ENCODE results near the gene MUC5B. TPM values are rescaled to one million over a fixed set of nuclear protein-coding genes. Genes with fewer than 3 reads are reported as not detected.

The MUC5B gene
- total RNA-seq, 1 experiment from 2014 or later: not detected

DNA sequence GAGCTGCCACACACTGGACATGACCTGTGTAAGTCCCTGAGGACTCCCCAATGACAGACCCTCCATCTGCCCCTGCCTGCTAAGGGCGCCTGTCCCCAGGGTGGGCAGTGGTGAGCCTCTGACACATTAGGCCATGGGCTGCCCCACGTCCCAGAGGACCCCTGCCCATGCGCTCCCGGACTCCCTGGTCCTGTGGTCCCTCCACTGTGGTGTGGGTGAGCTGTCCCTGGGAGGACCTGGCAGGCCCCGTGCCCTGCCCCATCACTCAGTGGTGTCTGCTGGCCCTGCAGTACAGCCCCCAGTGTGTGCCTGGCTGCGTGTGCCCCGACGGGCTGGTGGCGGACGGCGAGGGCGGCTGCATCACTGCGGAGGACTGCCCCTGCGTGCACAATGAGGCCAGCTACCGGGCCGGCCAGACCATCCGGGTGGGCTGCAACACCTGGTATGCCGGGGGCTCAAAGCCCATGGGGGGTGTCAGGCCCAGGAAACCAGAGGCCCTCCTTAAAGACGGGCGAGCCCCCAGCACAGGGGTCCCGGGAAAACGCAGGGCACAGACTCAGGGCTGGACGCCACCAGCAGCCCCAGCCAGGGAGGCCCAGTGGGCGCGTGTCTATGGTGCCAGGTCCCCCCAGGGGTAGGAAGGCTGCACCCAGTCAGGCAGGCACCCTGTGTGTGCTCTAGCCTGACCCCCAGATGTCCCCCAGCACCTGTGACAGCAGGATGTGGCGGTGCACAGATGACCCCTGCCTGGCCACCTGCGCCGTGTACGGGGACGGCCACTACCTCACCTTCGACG is 46.4 kb upstream of the MUC5B start:
- intact Hi-C loops (cut with micrococcal nuclease): no loop called here
- CTCF ChIA-PET: no interaction called here
- Mint-ChIP-seq H3K36me3 (ENCODE audit: insufficient read depth, unreplicated experiment) (peaks cover 6% of the 10 kb centered on the region), H3K4me1 (ENCODE audit: insufficient read depth, unreplicated experiment) (no peaks in the 10 kb centered on the region), H3K27me3 (ENCODE audit: insufficient read depth, unreplicated experiment) (no peaks in the 10 kb centered on the region), H3K4me3 (ENCODE audit: unreplicated experiment) (no peak overlapping the region), H3K27ac (ENCODE audit: low read depth, unreplicated experiment) (no peak overlapping the region), H3K9me3 (ENCODE audit: unreplicated experiment) (peaks cover 10% of the 10 kb centered on the region)
- no peak for DNase-seq (ENCODE audit: unreplicated experiment)
- TF ChIP-seq, protein P1, sequence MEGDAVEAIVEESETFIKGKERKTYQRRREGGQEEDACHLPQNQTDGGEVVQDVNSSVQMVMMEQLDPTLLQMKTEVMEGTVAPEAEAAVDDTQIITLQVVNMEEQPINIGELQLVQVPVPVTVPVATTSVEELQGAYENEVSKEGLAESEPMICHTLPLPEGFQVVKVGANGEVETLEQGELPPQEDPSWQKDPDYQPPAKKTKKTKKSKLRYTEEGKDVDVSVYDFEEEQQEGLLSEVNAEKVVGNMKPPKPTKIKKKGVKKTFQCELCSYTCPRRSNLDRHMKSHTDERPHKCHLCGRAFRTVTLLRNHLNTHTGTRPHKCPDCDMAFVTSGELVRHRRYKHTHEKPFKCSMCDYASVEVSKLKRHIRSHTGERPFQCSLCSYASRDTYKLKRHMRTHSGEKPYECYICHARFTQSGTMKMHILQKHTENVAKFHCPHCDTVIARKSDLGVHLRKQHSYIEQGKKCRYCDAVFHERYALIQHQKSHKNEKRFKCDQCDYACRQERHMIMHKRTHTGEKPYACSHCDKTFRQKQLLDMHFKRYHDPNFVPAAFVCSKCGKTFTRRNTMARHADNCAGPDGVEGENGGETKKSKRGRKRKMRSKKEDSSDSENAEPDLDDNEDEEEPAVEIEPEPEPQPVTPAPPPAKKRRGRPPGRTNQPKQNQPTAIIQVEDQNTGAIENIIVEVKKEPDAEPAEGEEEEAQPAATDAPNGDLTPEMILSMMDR (IDR thresholded peaks at IDR 0.05; ENCODE audit: unreplicated experiment): no peak
- POLR2A ChIA-PET: no interaction called here
- no TSS peak for BruUV-seq (replicated peaks)

DNA sequence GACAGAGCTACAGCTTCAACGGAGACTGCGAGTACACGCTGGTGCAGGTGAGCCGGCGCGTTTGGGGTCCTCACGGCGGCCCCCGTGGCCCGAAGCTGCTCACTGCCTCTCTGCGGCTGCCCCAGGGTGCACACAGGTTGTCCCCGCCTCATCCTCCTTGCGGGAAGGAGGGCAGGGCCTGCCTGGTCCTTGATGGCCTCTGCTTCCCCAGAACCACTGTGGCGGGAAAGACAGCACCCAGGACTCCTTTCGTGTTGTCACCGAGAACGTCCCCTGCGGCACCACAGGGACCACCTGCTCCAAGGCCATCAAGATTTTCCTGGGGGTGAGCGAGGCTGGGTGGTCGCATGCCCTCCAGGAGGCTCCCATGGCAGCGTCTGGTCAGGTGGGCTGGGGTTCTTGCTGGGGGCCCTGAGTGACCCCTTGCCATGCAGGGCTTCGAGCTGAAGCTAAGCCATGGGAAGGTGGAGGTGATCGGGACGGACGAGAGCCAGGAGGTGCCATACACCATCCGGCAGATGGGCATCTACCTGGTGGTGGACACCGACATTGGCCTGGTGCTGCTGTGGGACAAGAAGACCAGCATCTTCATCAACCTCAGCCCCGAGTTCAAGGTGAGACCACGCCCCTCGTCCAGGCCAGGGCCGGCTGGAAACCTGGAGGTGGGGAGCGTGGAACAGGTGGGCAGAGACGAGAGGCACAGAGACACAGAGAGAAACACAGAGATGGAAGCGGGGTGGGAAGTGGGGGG is 45.7 kb upstream of the MUC5B start:
- Mint-ChIP-seq H3K4me3 (ENCODE audit: unreplicated experiment) (no peak overlapping the region), H3K9me3 (ENCODE audit: unreplicated experiment) (peaks cover 10% of the 10 kb centered on the region), H3K36me3 (ENCODE audit: insufficient read depth, unreplicated experiment) (no peaks in the 10 kb centered on the region), H3K4me1 (ENCODE audit: insufficient read depth, unreplicated experiment) (no peaks in the 10 kb centered on the region), H3K27me3 (ENCODE audit: insufficient read depth, unreplicated experiment) (no peaks in the 10 kb centered on the region), H3K27ac (ENCODE audit: low read depth, unreplicated experiment) (no peak overlapping the region)
- ChIA-PET POLR2A (no interaction called here), CTCF (no interaction called here)
- BruUV-seq (replicated peaks): no TSS peak
- DNase-seq (ENCODE audit: unreplicated experiment): no peak
- intact Hi-C loops (cut with micrococcal nuclease): no loop called here
- TF ChIP-seq, protein P1 (IDR thresholded peaks at IDR 0.05; ENCODE audit: unreplicated experiment): no peak

DNA sequence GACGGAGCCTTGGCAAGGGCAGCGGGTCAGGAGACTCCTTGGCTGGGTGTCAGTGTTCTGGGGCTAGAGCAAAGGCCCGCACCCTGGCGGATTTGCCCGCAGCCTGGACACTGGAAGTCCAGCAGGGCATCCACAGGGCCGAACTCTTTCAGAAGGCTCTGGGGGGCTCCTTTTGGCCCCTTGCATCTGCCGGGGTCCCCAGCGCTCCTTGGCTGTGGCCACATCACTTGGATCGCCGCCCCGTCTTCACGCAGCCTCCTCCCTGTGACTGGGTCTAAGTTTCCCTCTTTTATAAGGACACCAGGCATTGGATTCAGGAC is 45.1 kb upstream of the MUC5B start:
- no peak for DNase-seq (ENCODE audit: unreplicated experiment)
- Mint-ChIP-seq H3K36me3 (ENCODE audit: insufficient read depth, unreplicated experiment) (no peaks in the 10 kb centered on the region), H3K27ac (ENCODE audit: low read depth, unreplicated experiment) (no peak overlapping the region), H3K4me3 (ENCODE audit: unreplicated experiment) (no peak overlapping the region), H3K27me3 (ENCODE audit: insufficient read depth, unreplicated experiment) (no peaks in the 10 kb centered on the region), H3K4me1 (ENCODE audit: insufficient read depth, unreplicated experiment) (no peaks in the 10 kb centered on the region), H3K9me3 (ENCODE audit: unreplicated experiment) (peaks cover 10% of the 10 kb centered on the region)
- TF ChIP-seq, protein P1 (IDR thresholded peaks at IDR 0.05; ENCODE audit: unreplicated experiment): no peak
- BruUV-seq (replicated peaks): no TSS peak
- ChIA-PET POLR2A (no interaction called here), CTCF (no interaction called here)
- intact Hi-C loops (cut with micrococcal nuclease): no loop called here

DNA sequence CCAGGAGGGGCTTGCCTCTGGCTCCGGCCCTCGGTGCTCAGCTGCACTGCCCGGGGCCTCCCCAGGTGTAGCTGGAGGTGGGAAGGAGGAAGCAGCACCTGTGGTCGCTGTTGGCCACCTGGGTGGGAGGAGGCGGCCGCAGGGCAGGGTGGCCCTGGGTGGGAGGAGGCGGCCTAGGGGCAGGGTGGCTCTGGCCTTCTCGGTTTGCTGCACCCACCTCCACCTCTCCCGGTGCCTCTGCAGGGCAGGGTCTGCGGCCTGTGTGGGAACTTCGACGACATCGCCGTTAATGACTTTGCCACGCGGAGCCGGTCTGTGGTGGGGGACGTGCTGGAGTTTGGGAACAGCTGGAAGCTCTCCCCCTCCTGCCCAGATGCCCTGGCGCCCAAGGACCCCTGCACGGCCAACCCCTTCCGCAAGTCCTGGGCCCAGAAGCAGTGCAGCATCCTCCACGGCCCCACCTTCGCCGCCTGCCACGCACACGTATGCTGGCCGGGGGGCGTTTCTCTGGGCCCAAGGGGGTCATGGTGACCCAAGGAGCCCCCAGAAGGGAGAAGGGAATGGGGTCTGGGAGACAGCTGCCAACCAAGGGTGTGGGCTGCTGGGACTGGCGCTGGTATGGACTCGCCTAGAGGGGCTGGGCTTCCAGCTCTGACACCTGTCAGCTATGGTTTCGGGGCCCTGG is 44.5 kb upstream of the MUC5B start:
- POLR2A ChIA-PET: no interaction called here
- TF ChIP-seq, protein P1 (IDR thresholded peaks at IDR 0.05; ENCODE audit: unreplicated experiment): no peak
- Mint-ChIP-seq H3K36me3 (ENCODE audit: insufficient read depth, unreplicated experiment) (no peaks in the 10 kb centered on the region), H3K27me3 (ENCODE audit: insufficient read depth, unreplicated experiment) (no peaks in the 10 kb centered on the region), H3K9me3 (ENCODE audit: unreplicated experiment) (peaks cover 10% of the 10 kb centered on the region), H3K27ac (ENCODE audit: low read depth, unreplicated experiment) (no peak overlapping the region), H3K4me1 (ENCODE audit: insufficient read depth, unreplicated experiment) (no peaks in the 10 kb centered on the region), H3K4me3 (ENCODE audit: unreplicated experiment) (no peak overlapping the region)
- CTCF ChIA-PET: interaction anchor here (0.6 kb wide), 2 partner anchors 13 to 75 kb away, joined by 3 to 4 read pairs; no protein-coding TSS in a partner anchor
- no peak for DNase-seq (ENCODE audit: unreplicated experiment)
- intact Hi-C loops (cut with micrococcal nuclease): no loop called here
- no TSS peak for BruUV-seq (replicated peaks)

All from MCF 10A (cell line).